ENCODE data around the gene PHOSPHO1.
"Not testable (repeated sequence)": the region's sequence is repeated elsewhere in the genome, so short reads cannot be mapped to it uniquely, and the experiment has no call there.

Gene PHOSPHO1, protein sequence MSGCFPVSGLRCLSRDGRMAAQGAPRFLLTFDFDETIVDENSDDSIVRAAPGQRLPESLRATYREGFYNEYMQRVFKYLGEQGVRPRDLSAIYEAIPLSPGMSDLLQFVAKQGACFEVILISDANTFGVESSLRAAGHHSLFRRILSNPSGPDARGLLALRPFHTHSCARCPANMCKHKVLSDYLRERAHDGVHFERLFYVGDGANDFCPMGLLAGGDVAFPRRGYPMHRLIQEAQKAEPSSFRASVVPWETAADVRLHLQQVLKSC

DNA sequence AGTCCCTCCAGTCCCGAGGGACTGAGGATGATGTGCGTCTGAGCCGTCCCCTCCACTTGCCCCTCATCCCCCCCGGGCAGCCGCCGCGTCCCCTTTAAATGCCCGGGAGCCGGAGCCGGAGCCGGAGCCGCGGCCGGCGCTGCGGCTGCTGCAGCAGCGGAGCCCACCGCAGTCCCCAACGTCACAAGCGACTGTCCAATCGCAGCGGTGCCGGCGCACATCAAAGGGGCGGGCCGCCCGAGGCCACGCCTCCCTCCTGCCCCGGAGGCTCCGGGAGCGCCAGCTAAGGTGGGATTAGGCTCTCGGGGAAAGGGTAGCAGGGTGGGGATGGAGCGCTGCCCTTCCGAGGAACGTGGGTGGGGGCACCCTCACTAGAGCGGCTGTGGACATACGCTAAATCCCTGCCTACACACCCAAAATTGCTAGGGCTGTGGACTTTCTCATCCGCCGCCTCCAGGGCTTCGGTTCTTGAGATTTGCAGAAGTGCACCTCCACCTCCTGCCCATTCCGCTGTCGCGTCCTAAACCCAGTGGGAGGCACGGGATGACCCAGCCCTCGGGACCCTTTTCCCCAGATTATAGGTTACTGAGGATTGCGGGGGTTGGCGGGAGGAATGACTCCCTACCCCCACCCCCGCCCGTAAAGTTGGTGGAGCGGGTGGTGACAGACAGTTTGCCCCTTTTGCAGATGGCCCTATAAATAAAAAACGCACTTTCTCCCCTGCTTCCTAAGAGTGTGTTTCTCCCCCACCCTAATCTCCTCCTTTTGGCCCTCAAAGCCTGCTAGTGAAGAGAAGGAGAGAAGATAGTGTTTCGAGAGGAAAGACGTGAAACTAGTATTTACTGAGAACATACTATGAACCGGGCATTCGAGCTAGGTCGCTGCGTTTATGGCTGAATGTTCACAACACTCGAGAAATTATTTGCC is at the start of gene PHOSPHO1:
Gene PHOSPHO1 (minus strand): TSS at position 152 of the 927 bp plus-strand sequence. CDS start 4,096 bp downstream, outside the sequence.
- peak; percentile 84 for DNase-seq

DNA sequence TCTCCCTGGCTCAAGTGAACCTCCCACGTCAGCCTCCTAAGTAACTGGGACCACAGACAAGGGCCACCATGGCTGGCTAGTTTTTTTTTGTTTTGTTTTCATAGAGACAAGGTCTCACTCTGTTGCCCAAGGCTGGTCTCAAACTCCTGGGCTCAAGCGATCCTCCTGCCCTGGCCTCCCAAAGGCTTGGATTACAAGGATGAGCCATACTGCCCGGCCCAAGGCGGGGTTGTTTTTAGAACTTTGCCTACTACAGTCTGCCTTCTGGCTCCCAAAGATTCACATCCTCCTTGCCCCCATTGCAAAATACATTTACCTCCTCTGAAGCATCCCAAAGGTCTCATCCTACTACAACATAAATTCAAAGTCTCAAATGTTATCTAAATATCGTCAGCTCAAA is 49.5 kb upstream of the PHOSPHO1 start:
- no peak for DNase-seq

DNA sequence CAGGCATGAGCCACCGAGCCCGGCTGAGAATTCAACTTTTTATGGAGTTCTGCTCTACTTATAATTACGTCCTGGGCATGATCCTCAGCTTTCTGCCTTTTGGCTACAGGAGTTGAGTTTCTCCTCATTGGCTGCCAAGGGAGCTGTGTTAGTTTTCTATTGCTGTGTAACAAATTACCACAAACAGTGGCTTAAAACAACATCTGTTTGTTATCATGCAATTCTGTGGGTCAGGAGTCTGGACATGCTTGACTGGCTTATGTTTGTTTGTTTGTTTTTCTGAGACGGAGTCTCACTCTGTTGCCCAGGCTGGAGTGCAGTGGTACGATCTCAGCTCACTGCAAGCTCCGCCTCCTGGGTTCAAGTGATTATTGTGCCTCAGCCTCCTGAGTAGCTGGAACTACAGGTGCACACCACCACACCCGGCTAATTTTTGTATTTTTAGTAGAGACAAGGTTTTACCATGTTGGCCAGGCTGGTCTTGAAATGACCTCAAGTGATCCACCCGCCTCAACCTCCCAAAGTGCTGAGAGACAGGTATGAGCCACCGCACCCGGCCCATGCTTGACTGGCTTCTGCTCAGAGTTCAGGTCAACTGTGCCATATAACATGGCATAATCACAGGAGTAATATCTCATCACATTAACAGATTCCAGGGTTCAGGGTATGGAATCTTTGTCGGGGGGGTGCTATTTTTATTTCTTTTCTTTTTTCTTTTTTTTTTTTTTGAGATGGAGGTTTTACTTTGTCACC is 48.9 kb upstream of the PHOSPHO1 start:
- DNase-seq, result not testable (repeated sequence)

GRCh38 chr17:49278076-49278475 is 47.5 kb upstream of the PHOSPHO1 start:
- DNase-seq, result no peak

- no peak for DNase-seq
Measured at GRCh38 chr17:49277638-49278037, 47.1 kb upstream of the PHOSPHO1 start.

- DNase-seq, result not testable (repeated sequence)
Measured at GRCh38 chr17:49275981-49276380, 45.4 kb upstream of the PHOSPHO1 start.

- no peak for DNase-seq
Measured at GRCh38 chr17:49269356-49269755, 38.8 kb upstream of the PHOSPHO1 start.

- no peak for DNase-seq
Measured at GRCh38 chr17:49267912-49268311, 37.3 kb upstream of the PHOSPHO1 start.

- no peak for DNase-seq
Measured at GRCh38 chr17:49266233-49266632, 35.6 kb upstream of the PHOSPHO1 start.

DNA sequence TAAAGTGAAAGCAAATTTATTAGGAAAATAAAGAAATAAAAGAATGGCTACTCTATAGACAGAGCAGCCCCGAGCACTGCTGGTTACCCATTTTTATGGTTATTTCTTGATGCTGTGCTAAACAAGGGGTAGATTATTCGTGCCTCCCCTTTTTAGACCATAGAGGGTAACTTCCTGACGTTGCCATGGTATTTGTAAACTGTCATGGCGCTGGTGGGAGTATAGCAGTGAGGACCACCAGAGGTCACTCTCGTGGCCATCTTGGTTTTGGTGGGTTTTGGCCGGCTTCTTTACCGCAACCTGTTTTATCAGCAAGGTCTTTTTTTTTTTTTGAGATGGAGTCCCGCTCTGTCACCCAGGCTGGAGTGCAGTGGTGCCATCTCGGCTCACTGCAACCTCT is 31.0 kb upstream of the PHOSPHO1 start:
- DNase-seq, result not testable (repeated sequence)

DNA sequence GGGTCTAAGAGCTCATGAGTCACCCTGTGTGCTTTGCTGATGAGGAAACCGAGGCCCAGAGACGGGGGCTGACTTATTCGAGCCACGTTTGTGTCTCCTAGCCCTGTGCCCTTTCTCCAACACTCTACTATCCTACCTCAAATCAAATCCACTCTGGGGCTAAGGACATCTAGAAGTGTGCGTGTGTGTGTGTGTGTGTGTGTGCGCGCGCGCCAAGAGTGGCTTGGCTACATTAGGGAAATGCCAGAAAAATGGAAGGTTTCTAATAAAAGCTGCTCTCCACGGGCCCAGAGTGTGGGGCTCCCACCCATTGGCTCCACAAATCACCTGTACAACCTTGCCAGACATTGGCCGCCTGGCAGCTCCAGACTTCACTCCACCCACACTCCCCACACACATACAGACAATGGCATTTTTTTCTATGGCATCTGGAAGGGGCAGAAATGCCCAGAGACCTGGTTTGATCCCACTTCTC is 30.3 kb upstream of the PHOSPHO1 start:
- no peak for DNase-seq

DNA sequence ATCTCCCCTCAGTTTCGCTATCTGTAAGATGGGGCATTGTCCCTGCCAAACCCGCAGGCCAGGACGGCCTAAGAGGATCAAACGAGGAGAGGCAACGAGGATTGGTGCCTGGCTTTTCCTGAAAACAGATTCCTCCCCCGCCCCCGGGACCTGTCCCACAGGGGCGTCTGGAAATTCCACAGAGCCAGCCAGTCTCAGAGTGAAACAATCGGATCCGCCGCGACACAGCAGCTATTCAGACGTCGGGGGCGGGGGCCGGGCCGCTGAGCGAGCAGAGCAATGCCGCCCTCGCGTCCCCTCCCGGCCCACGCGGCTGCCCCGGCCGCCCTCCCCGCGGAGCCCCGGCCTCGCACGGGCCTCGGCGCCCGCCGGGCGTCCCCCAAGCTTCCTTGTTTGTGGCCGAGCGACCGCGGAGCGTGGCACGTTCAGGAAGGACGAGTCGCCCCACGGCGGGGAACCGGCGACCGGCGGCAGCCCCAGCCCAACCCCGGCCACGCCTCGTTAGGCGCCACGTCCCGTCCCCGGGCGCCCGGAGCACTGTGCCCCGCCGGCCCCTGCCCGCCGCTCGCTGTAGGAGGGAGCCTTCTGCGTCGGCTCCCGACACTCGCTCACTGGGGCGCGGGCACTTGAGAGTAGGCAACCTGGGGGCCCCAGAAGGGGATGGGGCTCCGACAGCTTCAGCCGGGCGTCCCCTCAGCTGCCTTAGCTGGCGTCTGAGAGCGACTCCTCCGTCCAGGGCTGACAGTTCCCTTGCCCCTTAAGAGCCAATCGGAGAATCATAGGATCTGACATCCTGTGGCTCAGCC is 29.6 kb upstream of the PHOSPHO1 start:
- DNase-seq, result peak; percentile 46

DNA sequence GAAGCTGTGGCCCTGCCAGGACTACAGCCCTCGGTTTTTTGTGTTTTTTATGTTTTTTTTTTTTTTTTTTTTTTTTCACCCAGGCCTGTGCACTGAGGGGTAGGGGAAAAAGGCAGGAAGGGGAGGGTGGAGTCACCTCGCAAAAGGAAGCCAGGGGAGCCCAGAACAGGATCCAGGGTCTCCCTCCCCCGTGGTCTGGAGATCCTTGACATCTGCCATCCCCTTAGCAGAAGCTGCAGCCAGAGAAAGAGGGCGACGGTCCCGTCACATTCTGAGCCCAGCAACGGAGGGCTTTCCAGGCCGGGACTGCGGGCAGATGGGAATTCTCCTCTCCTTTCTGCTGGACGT is 29.1 kb upstream of the PHOSPHO1 start:
- DNase-seq, result peak; percentile 52

GRCh38 chr17:49258394-49258793 is 27.8 kb upstream of the PHOSPHO1 start:
- no peak for DNase-seq

GRCh38 chr17:49255125-49255524 is 24.5 kb upstream of the PHOSPHO1 start:
- peak; percentile 15 for DNase-seq

DNA sequence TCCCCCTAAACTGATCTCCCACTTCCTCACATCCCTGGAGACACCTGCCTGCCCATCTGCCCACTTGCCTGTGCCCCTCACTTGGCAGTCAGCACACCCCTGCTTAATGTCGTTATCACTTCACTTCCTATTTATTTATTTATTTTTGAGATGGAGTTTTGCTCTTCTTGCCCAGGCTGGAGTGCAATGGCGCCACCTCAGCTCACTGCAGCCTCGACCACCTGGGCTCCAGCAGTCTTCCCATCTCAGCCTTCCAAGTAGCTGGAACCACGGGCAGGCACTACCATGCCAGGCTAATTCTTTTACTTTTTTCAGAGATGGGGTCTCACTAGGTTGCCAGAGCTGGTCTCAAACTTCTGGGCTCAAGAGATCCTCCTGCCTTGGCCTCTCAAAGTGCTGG is 23.5 kb upstream of the PHOSPHO1 start:
- no peak for DNase-seq

DNA sequence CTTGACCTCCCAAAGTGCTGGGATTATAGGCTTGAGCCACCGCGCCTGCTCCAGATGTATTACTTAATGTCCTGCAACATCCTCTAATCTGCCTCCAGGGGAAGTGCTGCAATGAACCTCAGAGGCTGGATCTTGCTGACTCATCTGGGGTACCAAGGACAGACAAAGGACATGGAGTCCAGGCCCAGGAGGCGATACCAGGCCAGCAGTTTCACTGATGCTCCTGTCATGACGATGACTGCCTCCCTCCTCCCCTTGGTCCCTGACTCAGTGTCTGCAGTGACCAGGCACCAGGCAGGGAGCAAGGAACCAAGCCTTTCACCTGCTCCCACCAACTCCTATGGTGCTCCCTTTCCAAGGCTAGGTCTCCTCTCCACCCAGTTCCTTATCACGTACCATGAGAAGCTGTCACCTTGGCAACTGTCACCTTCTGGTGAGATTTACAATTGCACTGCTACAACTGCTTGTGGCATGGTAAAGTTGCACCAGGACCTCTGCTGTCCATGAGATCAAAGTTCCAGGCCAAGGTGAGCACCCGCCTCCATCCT is 21.6 kb upstream of the PHOSPHO1 start:
- no peak for DNase-seq

DNA sequence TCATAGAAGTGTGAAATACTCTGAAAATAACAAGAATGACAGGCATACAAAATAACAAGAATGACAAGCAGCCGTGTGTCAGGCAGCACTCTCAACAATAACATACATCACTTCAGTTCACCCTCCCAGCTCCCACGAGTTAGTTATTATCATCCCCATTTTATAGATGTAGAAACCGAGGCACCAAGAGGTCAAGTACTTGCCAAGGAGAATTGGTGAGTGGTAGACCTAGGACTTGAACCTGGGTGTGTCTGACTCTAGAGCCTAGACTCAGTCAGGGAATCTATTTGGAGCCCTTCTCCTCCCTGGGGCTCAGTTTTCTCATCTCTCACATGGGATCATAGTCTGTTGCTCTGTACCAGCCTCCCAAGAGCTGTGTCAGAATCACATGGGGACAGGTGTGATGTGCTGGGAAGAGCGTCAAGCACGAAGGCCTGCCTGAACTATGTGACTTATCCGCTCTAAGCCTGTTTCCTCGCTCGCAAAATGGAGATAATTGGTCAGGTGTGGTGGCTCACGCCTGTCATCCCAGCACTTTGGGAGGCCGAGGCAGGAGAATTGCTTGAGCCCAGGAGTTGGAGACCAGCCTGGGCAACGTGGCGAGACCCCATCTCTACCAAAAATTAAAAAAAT is 19.4 kb upstream of the PHOSPHO1 start:
- DNase-seq, result no peak

DNA sequence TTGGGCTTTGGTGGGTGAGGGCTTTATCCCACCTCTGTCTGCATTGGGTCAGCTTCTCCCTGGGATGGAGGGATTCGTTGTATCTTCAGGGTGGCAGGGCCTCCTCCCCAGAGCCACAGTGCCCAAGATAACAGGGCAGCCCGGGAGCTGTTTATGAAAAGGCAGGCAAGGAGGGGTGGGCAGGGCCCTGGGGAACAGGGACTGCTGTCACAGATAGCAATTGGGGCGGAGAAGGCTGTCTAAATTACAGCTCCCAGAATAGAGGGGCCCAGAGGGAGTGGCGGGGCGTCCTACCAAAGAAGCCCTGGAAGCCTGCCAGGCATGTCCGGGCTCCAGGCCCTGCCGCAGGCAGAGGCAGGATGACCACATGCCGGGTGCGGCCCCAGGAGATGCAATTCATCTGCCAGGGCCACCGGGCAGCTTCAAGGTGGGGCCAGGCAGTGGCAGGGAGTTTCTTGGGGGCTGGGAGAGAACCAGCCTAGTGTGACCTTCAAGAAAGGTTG is 18.8 kb upstream of the PHOSPHO1 start:
- no peak for DNase-seq

GRCh38 chr17:49247944-49248343 is 17.4 kb upstream of the PHOSPHO1 start:
- no peak for DNase-seq

- no peak for DNase-seq
Measured at GRCh38 chr17:49244839-49245238, 14.3 kb upstream of the PHOSPHO1 start.
